Heart left ventricle (tissue), 16 donors: ENCODE data around the gene SF3B4. TPM values are rescaled to one million over a fixed set of nuclear protein-coding genes. Genes with fewer than 3 reads are reported as not detected.

Experiments
- ATAC-seq, 4 donors: fragments of 200-7000 bp; cut with Tn5 transposase; one replicate each; pipeline ENCODE4 v1.9.1; 2020 to 2022; ENCODE audit warnings: moderate library complexity in 4 of 4, mild to moderate bottlenecking in 3 of 4, moderate number of reproducible peaks in 1 of 4
- DNase-seq, 5 donors: peaks; one replicate each; pipeline ENCODE4 v3.0.0-alpha.2; 2020
- H3K27ac ChIP-seq, 12 donors: fragments of 200-600 bp; sonication (generic) in 4 of 12; one replicate each; pipeline versions ENCODE4 v1.5.0 to v1.8.0; 2016 to 2022; ENCODE audit warnings: mild to moderate bottlenecking in 2 of 12
- H3K27me3 ChIP-seq, 9 donors: fragments of 200-600 bp; sonication (generic) in 2 of 9; one replicate each; pipeline versions ENCODE4 v1.5.1 to v1.8.0; 2016 to 2022; ENCODE audit warnings: mild to moderate bottlenecking in 3 of 9
- H3K36me3 ChIP-seq, 9 donors: fragments of 200-600 bp; sonication (generic) in 2 of 9; one replicate each; pipeline versions ENCODE4 v1.5.0 to v1.8.0; 2018 to 2022; ENCODE audit warnings: mild to moderate bottlenecking in 2 of 9
- H3K4me1 ChIP-seq, 12 donors: fragments of 200-600 bp; sonication (generic) in 4 of 12; one replicate each; pipeline versions ENCODE4 v1.5.0 to v1.8.0; 2016 to 2022; ENCODE audit warnings: mild to moderate bottlenecking in 3 of 12
- H3K4me3 ChIP-seq, 12 donors: fragments of 200-600 bp; sonication (generic) in 4 of 12; one replicate each; pipeline versions ENCODE4 v1.5.0 to v1.8.0; 2017 to 2022; ENCODE audit warnings: mild to moderate bottlenecking in 9 of 12, moderate library complexity in 4 of 12
- H3K9me3 ChIP-seq, 12 donors: fragments of 200-600 bp; sonication (generic) in 4 of 12; one replicate each; pipeline versions ENCODE4 v1.5.0 to v1.8.0; 2016 to 2022; ENCODE audit warnings: mild to moderate bottlenecking in 1 of 12
- CTCF ChIP-seq, 12 donors: fragments of 200-600 bp; sonication (generic) in 4 of 12; IDR thresholded peaks; one replicate each; pipeline versions ENCODE4 v1.5.0 to v1.8.0; 2018 to 2022; ENCODE audit warnings: antibody characterized with exemption in 12 of 12, mild to moderate bottlenecking in 5 of 12
- POLR2A ChIP-seq, 2 donors: fragments of 450-650 bp; IDR thresholded peaks; one replicate each; pipeline ENCODE4 v1.6.1; 2017; ENCODE audit warnings: antibody characterized with exemption in 2 of 2, mild to moderate bottlenecking in 2 of 2, moderate library complexity in 2 of 2
- WGBS, 4 donors: extraction: QIAGEN DNeasy Blood & Tissue Kit in 2 of 4; methylation state at CpG; one replicate each; pipeline versions ENCODE4 v1.1.5 to v1.1.7; 2013 to 2018; 5-methylcytosine and 5-hydroxymethylcytosine counted together
- intact Hi-C, 10 donors: fragments of 100-400 bp; cut with DNase I; formaldehyde crosslinking; loops; one replicate each; pipeline versions ENCODE4 v1.11.1 to v1.14.2; 2022
- polyA plus RNA-seq, 2 donors: library from polyadenylated mRNA; stranded (reverse); fragments of 200-250 nt; gene quantifications; one replicate each; pipeline ENCODE4 v1.2.3, GENCODE V29; 2013
- total RNA-seq, 9 donors: library from RNA; depleted of rRNA in 2 of 9; stranded (reverse); fragments of >200 nt in 2 of 9; fragmentation: NEBNext Ultra II Directional in 3 of 9; extraction: Animal tissue kit (Norgen Biotek cat#: 25700) in 3 of 9; gene quantifications; one replicate each; pipeline versions ENCODE4 v1.1.0 to v1.2.4, GENCODE V29; 2016 to 2023
- donor health status: ischemic (EF 13 %, LVEDD 7.1; RV severe dilation, severe dysfunction).
- donor health status: healthy with polysubstance abuse.
- donor health status: DM: no; HTN: yes; CAD: no.
- donor health status: DM: no; HTN: no; CAD: no.
- donor health status: ischemic (EF 25% LVEDD 6.9; RV normal size, moderate dysfunction).
- donor health status: ischemic (EF 25% LVEDD 5.7; RV mildly dilated, moderate dysfunction).
- donor health status: healthy.
- donor health status: DM: yes; HTN: yes; CAD: no.
- donor health status: ischemic (EF 35%, LVEDD 5.7; RV mildly dilated, moderate dysfunction).
- donor health status: nonischemic (EF 11% LVEDD 7.7; RV severe dilation, severe dysfunction).
- donor health status: DM: yes; HTN: yes; CAD: no.
- donor health status: PGD.
- donor health status: ischemic (EF 29% LVEDD 5.4; RV normal size, mild dysfunction).
- donor health status: nonischemic (EF 23%, LVEDD 6.1; RV moderate dilation, normal function).

The SF3B4 gene
- total and polyA plus RNA-seq, 11 donors = 10.2 to 32.7 (median 23.1) TPM

- DNase-seq (peak in 1 of 5 donors; percentile 47), ATAC-seq (peak; percentile 5 to 47 (median 19))
- H3K27me3 ChIP-seq = no peaks in the 10 kb centered on the region
- peak within 1 kb of the TSS; percentile 22 to 73 (median 55) for H3K4me3 ChIP-seq
- peaks cover 0 to 17% (median 0%) of the 10 kb centered on the region in 9 donors for H3K36me3 ChIP-seq
- intact Hi-C loops = loop anchor here in 1 of 10 donors (5.0 kb wide), 1 partner anchor 39 kb away; the partner anchor contains the start of gene BOLA1
- no peak for TF ChIP-seq POLR2A (IDR thresholded peaks at IDR 0.05)
- no peak for TF ChIP-seq CTCF (IDR thresholded peaks at IDR 0.05)
- WGBS, 4 donors = 14 to 25% (median 19%) methylated on average over 18 of the region's 18 CpGs
- H3K9me3 ChIP-seq = no peaks in the 10 kb centered on the region
- peaks cover 0 to 42% (median 33%) of the 10 kb centered on the region in 12 donors for H3K4me1 ChIP-seq
- H3K27ac ChIP-seq = peak within 1 kb of the TSS in 9 of 12 donors; percentile 10 to 88 (median 59)
Observed at GRCh38 chr1:149936170-149936991, 8.8 kb upstream of the SF3B4 start, which contains the start of gene MTMR11. Gene MTMR11, minus strand, starts transcription at chr1:149936879. Its CDS starts 232 bp downstream, at chr1:149936647.

- Histone ChIP-seq H3K27ac (no peak overlapping the region), H3K4me3 (no peak overlapping the region), H3K36me3 (peaks cover 0 to 37% (median 7%) of the 10 kb centered on the region in 9 donors), H3K9me3 (no peaks in the 10 kb centered on the region), H3K27me3 (no peaks in the 10 kb centered on the region), H3K4me1 (peaks cover 0 to 42% (median 29%) of the 10 kb centered on the region in 12 donors)
- 39 to 67% (median 61%) methylated on average over 2 of the region's 2 CpGs for WGBS, 4 donors
- ATAC-seq (no peak), DNase-seq (no peak)
- intact Hi-C loops = no loop called here
- TF ChIP-seq CTCF (IDR thresholded peaks at IDR 0.05) (no peak), POLR2A (IDR thresholded peaks at IDR 0.05) (no peak)
Observed at GRCh38 chr1:149934356-149934755, 6.8 kb upstream of the SF3B4 start.

GRCh38 chr1:149933208-149933607, 5.6 kb upstream of the SF3B4 start:
- peaks cover 0 to 40% (median 7%) of the 10 kb centered on the region in 9 donors for H3K36me3 ChIP-seq
- ATAC-seq = no peak

More at GRCh38 chr1:149933208-149933607, 5.6 kb upstream of the SF3B4 start:
- intact Hi-C loops = no loop called here
- WGBS, 4 donors = 97 to 98% (median 98%) methylated on average over 4 of the region's 4 CpGs
- no peak for TF ChIP-seq CTCF (IDR thresholded peaks at IDR 0.05)
- TF ChIP-seq POLR2A (IDR thresholded peaks at IDR 0.05) = no peak
- no peaks in the 10 kb centered on the region for H3K27me3 ChIP-seq
- no peaks in the 10 kb centered on the region for H3K9me3 ChIP-seq
- H3K4me3 ChIP-seq = no peak overlapping the region
- H3K4me1 ChIP-seq = peaks cover 0 to 42% (median 24%) of the 10 kb centered on the region in 12 donors
- no peak for DNase-seq
- no peak overlapping the region for H3K27ac ChIP-seq
